Measurements from ENCODE around the gene ABI1. TPM values are rescaled to one million over a fixed set of nuclear protein-coding genes. Genes with fewer than 3 reads are reported as not detected.

The ABI1 gene
- total RNA-seq, 1 experiment from 2014 or later, result 49.6 TPM

GRCh38 chr10:26714415-26715136, 146.2 kb downstream of the ABI1 start:
- Histone ChIP-seq H3K27ac (no peak overlapping the region), H3K36me3 (peaks cover 42% of the 10 kb centered on the region), H3K4me1 (no peaks in the 10 kb centered on the region), H3K9me3 (replicated peaks) (no peaks in the 10 kb centered on the region), H3K27me3 (no peaks in the 10 kb centered on the region), H3K4me3 (no peak overlapping the region)
- DNase-seq, result no peak

GRCh38 chr10:26711324-26711723, 149.4 kb downstream of the ABI1 start:
- Histone ChIP-seq H3K9me3 (replicated peaks) (no peaks in the 10 kb centered on the region), H3K27me3 (no peaks in the 10 kb centered on the region), H3K4me3 (no peak overlapping the region), H3K27ac (no peak overlapping the region), H3K36me3 (peaks cover 42% of the 10 kb centered on the region), H3K4me1 (no peaks in the 10 kb centered on the region)
- DNase-seq, result no peak

GRCh38 chr10:26706936-26707335, 153.8 kb downstream of the ABI1 start:
- H3K9me3 ChIP-seq (replicated peaks), result no peaks in the 10 kb centered on the region
- no peak overlapping the region for H3K4me3 ChIP-seq
- no peak overlapping the region for H3K27ac ChIP-seq
- H3K27me3 ChIP-seq, result no peaks in the 10 kb centered on the region
- DNase-seq, result no peak
- H3K4me1 ChIP-seq, result no peaks in the 10 kb centered on the region
- H3K36me3 ChIP-seq, result peaks cover 52% of the 10 kb centered on the region

GRCh38 chr10:26706206-26706605, 154.6 kb downstream of the ABI1 start:
- Histone ChIP-seq H3K4me1 (no peaks in the 10 kb centered on the region), H3K27me3 (no peaks in the 10 kb centered on the region), H3K9me3 (replicated peaks) (no peaks in the 10 kb centered on the region), H3K4me3 (no peak overlapping the region), H3K27ac (no peak overlapping the region), H3K36me3 (peaks cover 59% of the 10 kb centered on the region)
- DNase-seq, result no peak

- Histone ChIP-seq H3K27me3 (no peaks in the 10 kb centered on the region), H3K9me3 (replicated peaks) (no peaks in the 10 kb centered on the region), H3K36me3 (peaks cover 61% of the 10 kb centered on the region), H3K27ac (no peak overlapping the region), H3K4me1 (no peaks in the 10 kb centered on the region), H3K4me3 (no peak overlapping the region)
- DNase-seq, result no peak
These were observed 156.8 kb downstream of the ABI1 start for GRCh38 chr10:26703974-26704373.

GRCh38 chr10:26703096-26703495, 157.7 kb downstream of the ABI1 start:
- no peaks in the 10 kb centered on the region for H3K9me3 ChIP-seq (replicated peaks)
- peaks cover 57% of the 10 kb centered on the region for H3K36me3 ChIP-seq
- H3K4me3 ChIP-seq, result no peak overlapping the region
- DNase-seq, result no peak
- no peak overlapping the region for H3K27ac ChIP-seq
- no peaks in the 10 kb centered on the region for H3K4me1 ChIP-seq
- no peaks in the 10 kb centered on the region for H3K27me3 ChIP-seq

- Histone ChIP-seq H3K27me3 (no peaks in the 10 kb centered on the region), H3K27ac (no peak overlapping the region), H3K36me3 (peaks cover 38% of the 10 kb centered on the region), H3K4me3 (no peak overlapping the region), H3K4me1 (0 out of 2 replicates have a peak, but pooled peaks cover 2% of the 10 kb centered on the region), H3K9me3 (replicated peaks) (no peaks in the 10 kb centered on the region)
- no peak for DNase-seq
These were observed 159.7 kb downstream of the ABI1 start for GRCh38 chr10:26700884-26701630.

- no peaks in the 10 kb centered on the region for H3K9me3 ChIP-seq (replicated peaks)
- H3K4me3 ChIP-seq, result no peak overlapping the region
- H3K36me3 ChIP-seq, result peaks cover 29% of the 10 kb centered on the region
- no peaks in the 10 kb centered on the region for H3K27me3 ChIP-seq
- no peak for DNase-seq
- H3K27ac ChIP-seq, result no peak overlapping the region
- H3K4me1 ChIP-seq, result 0 out of 2 replicates have a peak, but pooled peaks cover 2% of the 10 kb centered on the region
These were observed 161.1 kb downstream of the ABI1 start for GRCh38 chr10:26699631-26700030.

- Histone ChIP-seq H3K4me1 (0 out of 2 replicates have a peak, but pooled peaks cover 2% of the 10 kb centered on the region), H3K27me3 (no peaks in the 10 kb centered on the region), H3K9me3 (replicated peaks) (no peaks in the 10 kb centered on the region), H3K36me3 (peaks cover 22% of the 10 kb centered on the region), H3K4me3 (peak overlapping the region; percentile 88), H3K27ac (no peak overlapping the region)
- DNase-seq, result no peak
These were observed 161.8 kb downstream of the ABI1 start for GRCh38 chr10:26698909-26699308.

- peak in 1 of 2 experiments; percentile 27 for DNase-seq
- Histone ChIP-seq H3K9me3 (replicated peaks) (no peaks in the 10 kb centered on the region), H3K4me3 (peak overlapping the region; percentile 88), H3K36me3 (peaks cover 21% of the 10 kb centered on the region), H3K27ac (peak overlapping the region; percentile 74), H3K4me1 (0 out of 2 replicates have a peak, but pooled peaks cover 2% of the 10 kb centered on the region), H3K27me3 (no peaks in the 10 kb centered on the region)
These were observed 162.7 kb downstream of the ABI1 start for GRCh38 chr10:26697922-26698608.

GRCh38 chr10:26697163-26697921, 163.4 kb downstream of the ABI1 start, which contains the start of gene PDSS1:
PDSS1 (plus strand) TSS chr10:26697701; CDS start chr10:26697712, 11 bp downstream.
- DNase-seq, result peak; percentile 73 to 79
- H3K4me3 ChIP-seq, result peak within 1 kb of the TSS; percentile 88
- H3K9me3 ChIP-seq (replicated peaks), result no peaks in the 10 kb centered on the region
- H3K27ac ChIP-seq, result peak within 1 kb of the TSS; percentile 74
- H3K27me3 ChIP-seq, result no peaks in the 10 kb centered on the region
- 0 out of 2 replicates have a peak, but pooled peaks cover 2% of the 10 kb centered on the region for H3K4me1 ChIP-seq
- H3K36me3 ChIP-seq, result peaks cover 16% of the 10 kb centered on the region

- peak overlapping the region; percentile 74 for H3K27ac ChIP-seq
- no peaks in the 10 kb centered on the region for H3K27me3 ChIP-seq
- peaks cover 12% of the 10 kb centered on the region for H3K36me3 ChIP-seq
- no peak for DNase-seq
- 0 out of 2 replicates have a peak, but pooled peaks cover 2% of the 10 kb centered on the region for H3K4me1 ChIP-seq
- peak overlapping the region; percentile 88 for H3K4me3 ChIP-seq
- no peaks in the 10 kb centered on the region for H3K9me3 ChIP-seq (replicated peaks)
These were observed 164.0 kb downstream of the ABI1 start for GRCh38 chr10:26696786-26697162.
